ENCODE measurements around the gene IMMP2L.

DNA sequence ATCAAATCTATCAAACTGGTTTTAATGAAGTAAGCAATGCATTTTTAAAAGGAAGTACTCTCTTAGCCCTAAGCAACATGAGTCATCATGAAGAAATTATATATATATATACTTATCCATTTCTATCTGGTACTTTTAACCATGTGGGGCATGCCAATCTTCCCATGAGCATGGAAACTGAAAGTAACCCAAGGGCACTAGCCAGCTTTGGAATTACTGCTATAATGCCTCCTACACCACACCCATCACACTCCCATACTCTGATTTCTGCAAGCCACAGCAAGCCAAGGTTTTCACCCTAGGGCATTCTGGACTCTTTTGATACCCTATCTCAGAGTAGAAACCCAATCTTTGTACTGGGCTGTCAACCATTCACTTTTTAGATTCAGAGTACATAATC, 204.6 kb downstream of the IMMP2L start:
- TF ChIP-seq, protein P1, sequence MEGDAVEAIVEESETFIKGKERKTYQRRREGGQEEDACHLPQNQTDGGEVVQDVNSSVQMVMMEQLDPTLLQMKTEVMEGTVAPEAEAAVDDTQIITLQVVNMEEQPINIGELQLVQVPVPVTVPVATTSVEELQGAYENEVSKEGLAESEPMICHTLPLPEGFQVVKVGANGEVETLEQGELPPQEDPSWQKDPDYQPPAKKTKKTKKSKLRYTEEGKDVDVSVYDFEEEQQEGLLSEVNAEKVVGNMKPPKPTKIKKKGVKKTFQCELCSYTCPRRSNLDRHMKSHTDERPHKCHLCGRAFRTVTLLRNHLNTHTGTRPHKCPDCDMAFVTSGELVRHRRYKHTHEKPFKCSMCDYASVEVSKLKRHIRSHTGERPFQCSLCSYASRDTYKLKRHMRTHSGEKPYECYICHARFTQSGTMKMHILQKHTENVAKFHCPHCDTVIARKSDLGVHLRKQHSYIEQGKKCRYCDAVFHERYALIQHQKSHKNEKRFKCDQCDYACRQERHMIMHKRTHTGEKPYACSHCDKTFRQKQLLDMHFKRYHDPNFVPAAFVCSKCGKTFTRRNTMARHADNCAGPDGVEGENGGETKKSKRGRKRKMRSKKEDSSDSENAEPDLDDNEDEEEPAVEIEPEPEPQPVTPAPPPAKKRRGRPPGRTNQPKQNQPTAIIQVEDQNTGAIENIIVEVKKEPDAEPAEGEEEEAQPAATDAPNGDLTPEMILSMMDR (IDR thresholded peaks at IDR 0.05; ENCODE audit: borderline replicate concordance, extremely low read depth, low read length, poor library complexity, severe bottlenecking): no peak
- no peak for TF ChIP-seq EZH2 (IDR thresholded peaks at IDR 0.05; ENCODE audit: borderline replicate concordance, low read depth, low read length, severe bottlenecking)
